ENCODE measurements around the gene DUSP28. TPM values are rescaled to one million over a fixed set of nuclear protein-coding genes. Genes with fewer than 3 reads are reported as not detected.

DUSP28 gene
- total RNA-seq, 1 experiment from 2014 or later = 10.7 TPM

GRCh38 chr2:240597419-240598181 lies 37.4 kb downstream of the DUSP28 start:
- no peaks in the 10 kb centered on the region for H3K27me3 ChIP-seq (ENCODE audit: control insufficient read depth, insufficient read depth, low read length)
- no peaks in the 10 kb centered on the region for H3K36me3 ChIP-seq (ENCODE audit: control insufficient read depth, insufficient read depth, low read length)
- H3K9me3 ChIP-seq (ENCODE audit: control insufficient read depth, insufficient read depth, low read depth, low read length) = no peaks in the 10 kb centered on the region
- ChIA-PET POLR2A (no interaction called here), CTCF (no interaction called here)
- DNase-seq (ENCODE audit: low read depth, low spot score) (no peak), ATAC-seq (no peak)
- H3K27ac ChIP-seq (ENCODE audit: low read length) = no peak overlapping the region
- no peak for TF ChIP-seq REST (IDR thresholded peaks at IDR 0.05; ENCODE audit: insufficient read depth in 1 of 2, low read depth in 2 of 2, low read length in 1 of 2)
- TF ChIP-seq POLR2AphosphoS5 (IDR thresholded peaks at IDR 0.05; ENCODE audit: low read depth, low read length) = no peak
- no peak for TF ChIP-seq TCF7L2 (IDR thresholded peaks at IDR 0.05; ENCODE audit: low read depth, low read length)
- TF ChIP-seq SIN3A (IDR thresholded peaks at IDR 0.05; ENCODE audit: borderline replicate concordance, insufficient read depth, low read depth, low read length) = no peak
- no peak for TF ChIP-seq CTCF (IDR thresholded peaks at IDR 0.05)
- intact Hi-C loops (cut with micrococcal nuclease; ENCODE audit: unreplicated experiment) (no loop called here), in situ Hi-C loops (cut with HindIII; ENCODE audit: low pct_unique_long_range_greater_than_20kb, low sequenced_read_pairs) (no loop called here)
- no peak overlapping the region for H3K4me3 ChIP-seq (ENCODE audit: low read depth in 2 of 2, low read length in 2 of 2)
- no TSS peak for BruUV-seq (replicated peaks)
- H3K4me1 ChIP-seq (ENCODE audit: control insufficient read depth, insufficient read depth, low read length) = no peaks in the 10 kb centered on the region

- ChIA-PET CTCF (no interaction called here), POLR2A (no interaction called here)
- TF ChIP-seq SIN3A (IDR thresholded peaks at IDR 0.05; ENCODE audit: borderline replicate concordance, insufficient read depth, low read depth, low read length) (no peak), POLR2AphosphoS5 (IDR thresholded peaks at IDR 0.05; ENCODE audit: low read depth, low read length) (no peak), CTCF (IDR thresholded peaks at IDR 0.05) (no peak), REST (IDR thresholded peaks at IDR 0.05; ENCODE audit: insufficient read depth in 1 of 2, low read depth in 2 of 2, low read length in 1 of 2) (no peak), TCF7L2 (IDR thresholded peaks at IDR 0.05; ENCODE audit: low read depth, low read length) (no peak)
- Histone ChIP-seq H3K9me3 (ENCODE audit: control insufficient read depth, insufficient read depth, low read depth, low read length) (no peaks in the 10 kb centered on the region), H3K4me1 (ENCODE audit: control insufficient read depth, insufficient read depth, low read length) (no peaks in the 10 kb centered on the region), H3K27me3 (ENCODE audit: control insufficient read depth, insufficient read depth, low read length) (no peaks in the 10 kb centered on the region), H3K36me3 (ENCODE audit: control insufficient read depth, insufficient read depth, low read length) (no peaks in the 10 kb centered on the region), H3K27ac (ENCODE audit: low read length) (no peak overlapping the region), H3K4me3 (ENCODE audit: low read depth in 2 of 2, low read length in 2 of 2) (no peak overlapping the region)
- intact Hi-C loops (cut with micrococcal nuclease; ENCODE audit: unreplicated experiment) = no loop called here
- in situ Hi-C loops (cut with HindIII; ENCODE audit: low pct_unique_long_range_greater_than_20kb, low sequenced_read_pairs) = no loop called here
- no peak for DNase-seq (ENCODE audit: low read depth, low spot score)
- ATAC-seq = no peak
- no TSS peak for BruUV-seq (replicated peaks)
These were observed 38.3 kb downstream of the DUSP28 start for GRCh38 chr2:240598311-240598911.

All from Panc1 (cell line).